SK-N-SH treated with all-trans-retinoic acid at 6 μM for 48 hours (cell line): ENCODE results near the gene OXTR.

Experiments used
- ARNTL ChIP-seq: fragments of 450-650 bp; formaldehyde crosslinking; IDR thresholded peaks from 2 replicates; pipeline ENCODE4 v1.5.0; 2020; ENCODE audit warnings: low read depth, mild to moderate bottlenecking, moderate library complexity, borderline replicate concordance
- BACH2 ChIP-seq: fragments of 250-450 bp; sonication (Bioruptor Pico); IDR thresholded peaks from 2 replicates; pipeline ENCODE4 v1.9.0; 2021; ENCODE audit warnings: mild to moderate bottlenecking, borderline replicate concordance
- ESRRG ChIP-seq: fragments of 250-450 bp; sonication (Bioruptor Pico); IDR thresholded peaks from 2 replicates; pipeline ENCODE4 v1.6.1; 2021; ENCODE audit warnings: mild to moderate bottlenecking
- GLIS3 ChIP-seq: fragments of 250-450 bp; sonication (Bioruptor Pico); IDR thresholded peaks from 2 replicates; pipeline ENCODE4 v1.5.0; 2020; ENCODE audit warnings: mild to moderate bottlenecking, moderate library complexity
- PPARA ChIP-seq: fragments of 250-450 bp; sonication (Bioruptor Pico); IDR thresholded peaks from 2 replicates; pipeline ENCODE4 v1.5.0; 2020; ENCODE audit warnings: mild to moderate bottlenecking, borderline replicate concordance
- TOX ChIP-seq: fragments of 250-450 bp; sonication (Bioruptor Pico); IDR thresholded peaks from 2 replicates; pipeline ENCODE4 v1.8.0; 2021; ENCODE audit warnings: mild to moderate bottlenecking, moderate library complexity, borderline replicate concordance
- ZFP3 ChIP-seq: fragments of 250-450 bp; sonication (Bioruptor Pico); IDR thresholded peaks from 2 replicates; pipeline ENCODE4 v1.5.0; 2020; ENCODE audit warnings: mild to moderate bottlenecking, moderate library complexity
- ZNF70 ChIP-seq: fragments of 450-650 bp; formaldehyde crosslinking; IDR thresholded peaks from 2 replicates; pipeline ENCODE4 v1.5.0; 2020; ENCODE audit warnings: mild to moderate bottlenecking, moderate library complexity
- TF ChIP-seq, protein P1 (sequence below): fragments of 250-450 bp; sonication (Bioruptor Pico); IDR thresholded peaks from 2 replicates; pipeline ENCODE4 v1.5.1; 2021; ENCODE audit warnings: mild to moderate bottlenecking, moderate library complexity

- TF ChIP-seq, protein P1, sequence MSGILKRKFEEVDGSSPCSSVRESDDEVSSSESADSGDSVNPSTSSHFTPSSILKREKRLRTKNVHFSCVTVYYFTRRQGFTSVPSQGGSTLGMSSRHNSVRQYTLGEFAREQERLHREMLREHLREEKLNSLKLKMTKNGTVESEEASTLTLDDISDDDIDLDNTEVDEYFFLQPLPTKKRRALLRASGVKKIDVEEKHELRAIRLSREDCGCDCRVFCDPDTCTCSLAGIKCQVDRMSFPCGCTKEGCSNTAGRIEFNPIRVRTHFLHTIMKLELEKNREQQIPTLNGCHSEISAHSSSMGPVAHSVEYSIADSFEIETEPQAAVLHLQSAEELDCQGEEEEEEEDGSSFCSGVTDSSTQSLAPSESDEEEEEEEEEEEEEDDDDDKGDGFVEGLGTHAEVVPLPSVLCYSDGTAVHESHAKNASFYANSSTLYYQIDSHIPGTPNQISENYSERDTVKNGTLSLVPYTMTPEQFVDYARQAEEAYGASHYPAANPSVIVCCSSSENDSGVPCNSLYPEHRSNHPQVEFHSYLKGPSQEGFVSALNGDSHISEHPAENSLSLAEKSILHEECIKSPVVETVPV (CRISPR knock-in tag), result no peak
- TF ChIP-seq GLIS3 (CRISPR knock-in tag), result no peak
- no peak for TF ChIP-seq ARNTL (CRISPR knock-in tag)
- no peak for TF ChIP-seq ZNF70
- no peak for TF ChIP-seq PPARA (CRISPR knock-in tag)
- no peak for TF ChIP-seq ZFP3
- no peak for TF ChIP-seq ESRRG (CRISPR knock-in tag)
- no peak for TF ChIP-seq TOX (CRISPR knock-in tag)
- TF ChIP-seq BACH2 (CRISPR knock-in tag), result no peak
Measured at GRCh38 chr3:8741581-8742261, 27.7 kb downstream of the OXTR start.
